Common myeloid progenitor, CD34-positive (primary cell): ENCODE measurements around the gene TEAD3.

ENCODE experiments used
- CTCF ChIA-PET: fragments of 350-600 bp; sonication (Branson Sonifier 250); formaldehyde crosslinking; loops from one replicate; lab custom pipeline; 2021; ENCODE audit warnings: antibody characterized with exemption; lab: Charles Lee
- POLR2A ChIA-PET: fragments of 350-600 bp; sonication (Branson Sonifier 250); formaldehyde crosslinking; loops from one replicate; lab custom pipeline; 2021; ENCODE audit warnings: antibody characterized with exemption; lab: Charles Lee
- DNase-seq, 3 donors: peaks; one replicate each; pipeline versions ENCODE4 v3.0.0 to v3.0.0-alpha.2; 2013
- H3K27ac ChIP-seq, 2 experiments: 1 replicate in 1 of 2; 2 replicates in 1 of 2; pipeline ENCODE4 v1.7.0; 2013; ENCODE audit warnings: inconsistent platforms in 2 of 2, low read length in 2 of 2, mild to moderate bottlenecking in 2 of 2, low read depth in 1 of 2, moderate library complexity in 1 of 2; ENCODE audit not compliant: severe bottlenecking in 2 of 2, insufficient read depth in 1 of 2, poor library complexity in 1 of 2
- H3K27me3 ChIP-seq, 5 experiments: replicated peaks in 2 of 5; 1 replicate in 3 of 5; 2 replicates in 2 of 5; pipeline versions ENCODE4 v1.6.1 to v1.7.0; 2013; ENCODE audit warnings: low read length in 4 of 5, mild to moderate bottlenecking in 2 of 5, moderate library complexity in 2 of 5, inconsistent platforms in 1 of 5; ENCODE audit not compliant: insufficient read depth in 5 of 5, control insufficient read depth in 4 of 5
- H3K36me3 ChIP-seq, 4 experiments: 1 replicate in 2 of 4; 2 replicates in 2 of 4; pipeline versions ENCODE4 v1.6.1 to v1.7.0; 2013; ENCODE audit warnings: low read length in 3 of 4, control low read depth in 1 of 4, mild to moderate bottlenecking in 1 of 4; ENCODE audit not compliant: control insufficient read depth in 4 of 4, insufficient read depth in 4 of 4
- H3K4me1 ChIP-seq, 4 experiments: 1 replicate in 3 of 4; 2 replicates in 1 of 4; pipeline versions ENCODE4 v1.6.1 to v1.7.1; 2013; ENCODE audit warnings: low read length in 3 of 4, mild to moderate bottlenecking in 3 of 4, control low read depth in 1 of 4, inconsistent platforms in 1 of 4, moderate library complexity in 1 of 4; ENCODE audit not compliant: control insufficient read depth in 4 of 4, insufficient read depth in 4 of 4; ENCODE audit errors: control extremely low read depth in 1 of 4
- H3K4me3 ChIP-seq, 7 experiments: 1 replicate in 4 of 7; 2 replicates in 3 of 7; pipeline versions ENCODE4 v1.5.1 to v1.7.0; 2013; ENCODE audit warnings: mild to moderate bottlenecking in 7 of 7, low read length in 6 of 7, moderate library complexity in 6 of 7, inconsistent platforms in 2 of 7, low read depth in 2 of 7, control low read depth in 1 of 7; ENCODE audit not compliant: insufficient read depth in 4 of 7, control insufficient read depth in 1 of 7; ENCODE audit errors: extremely low read depth in 1 of 7
- H3K9me3 ChIP-seq, 5 experiments: 1 replicate in 4 of 5; 2 replicates in 1 of 5; pipeline versions ENCODE4 v1.6.1 to v1.7.1; 2013; ENCODE audit warnings: low read length in 4 of 5, mild to moderate bottlenecking in 2 of 5, inconsistent platforms in 1 of 5, low read depth in 1 of 5, moderate library complexity in 1 of 5; ENCODE audit not compliant: control insufficient read depth in 4 of 5, insufficient read depth in 2 of 5; ENCODE audit errors: control extremely low read depth in 1 of 5
- WGBS: methylation state at CpG from one replicate; pipeline ENCODE4 v1.1.5; 2013; ENCODE audit not compliant: insufficient coverage; 5-methylcytosine and 5-hydroxymethylcytosine counted together

TEAD3 gene

DNA sequence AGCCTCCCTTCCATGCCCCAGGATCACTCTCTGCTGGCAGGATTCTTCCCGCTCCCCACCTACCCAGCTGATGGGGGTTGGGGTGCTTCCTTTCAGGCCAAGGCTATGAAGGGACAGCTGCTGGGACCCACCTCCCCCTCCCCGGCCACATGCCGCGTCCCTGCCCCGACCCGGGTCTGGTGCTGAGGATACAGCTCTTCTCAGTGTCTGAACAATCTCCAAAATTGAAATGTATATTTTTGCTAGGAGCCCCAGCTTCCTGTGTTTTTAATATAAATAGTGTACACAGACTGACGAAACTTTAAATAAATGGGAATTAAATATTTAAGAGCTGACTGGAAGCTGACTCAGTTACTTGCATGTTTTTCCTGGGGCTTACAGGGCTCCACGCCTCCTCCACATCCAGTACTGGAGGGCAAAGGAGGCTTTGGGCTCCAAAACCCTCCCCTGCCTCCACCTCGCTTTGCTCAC lies 69.0 kb downstream of the TEAD3 start:
- no peak for DNase-seq
- WGBS = 100% methylated on average over 5 of the region's 9 CpGs
- H3K4me3 ChIP-seq = no peak overlapping the region
- POLR2A ChIA-PET = no interaction called here
- H3K27me3 ChIP-seq = no peaks in the 10 kb centered on the region
- H3K4me1 ChIP-seq = peaks cover 0 to 13% (median 10%) of the 10 kb centered on the region in 4 experiments
- H3K27ac ChIP-seq = no peak overlapping the region
- peaks cover 0 to 6% (median 0%) of the 10 kb centered on the region in 4 experiments for H3K36me3 ChIP-seq
- H3K9me3 ChIP-seq = peaks cover 1 to 31% (median 17%) of the 10 kb centered on the region in 5 experiments
- CTCF ChIA-PET = interaction anchor here (0.7 to 1.9 kb wide), 4 partner anchors 8 to 22 kb away, joined by 3 to 5 read pairs (median 4); no protein-coding TSS in a partner anchor

- Histone ChIP-seq H3K36me3 (peaks cover 0 to 6% (median 0%) of the 10 kb centered on the region in 4 experiments), H3K27me3 (no peaks in the 10 kb centered on the region), H3K27ac (no peak overlapping the region), H3K4me3 (no peak overlapping the region), H3K4me1 (peaks cover 0 to 13% (median 10%) of the 10 kb centered on the region in 4 experiments), H3K9me3 (peaks cover 1 to 31% (median 17%) of the 10 kb centered on the region in 5 experiments)
- DNase-seq = no peak
- WGBS = 91% methylated on average over 5 of the region's 5 CpGs
- POLR2A ChIA-PET = no interaction called here
- CTCF ChIA-PET = interaction anchor here (0.9 to 1.9 kb wide), 4 partner anchors 8 to 16 kb away, joined by 3 to 5 read pairs (median 4); no protein-coding TSS in a partner anchor
These were observed 69.4 kb downstream of the TEAD3 start for GRCh38 chr6:35427435-35427834.

DNA sequence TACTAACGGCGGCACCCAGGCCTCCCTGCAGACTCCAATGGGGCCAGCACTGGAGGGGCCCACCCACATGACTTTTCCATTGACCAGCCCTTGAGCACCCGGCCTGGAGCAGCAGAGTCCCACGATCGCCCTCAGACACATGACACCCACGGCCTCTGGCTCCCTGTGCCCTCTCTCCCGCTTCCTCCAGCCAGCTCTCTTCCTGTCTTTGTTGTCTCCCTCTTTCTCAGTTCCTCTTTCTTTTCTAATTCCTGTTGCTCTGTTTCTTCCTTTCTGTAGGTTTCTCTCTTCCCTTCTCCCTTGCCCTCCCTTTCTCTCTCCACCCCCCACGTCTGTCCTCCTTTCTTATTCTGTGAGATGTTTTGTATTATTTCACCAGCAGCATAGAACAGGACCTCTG lies 70.8 kb downstream of the TEAD3 start:
- Histone ChIP-seq H3K4me3 (no peak overlapping the region), H3K27me3 (no peaks in the 10 kb centered on the region), H3K36me3 (peaks cover 0 to 6% (median 0%) of the 10 kb centered on the region in 4 experiments), H3K27ac (no peak overlapping the region), H3K9me3 (peaks cover 1 to 31% (median 17%) of the 10 kb centered on the region in 5 experiments), H3K4me1 (peaks cover 0 to 13% (median 10%) of the 10 kb centered on the region in 4 experiments)
- CTCF ChIA-PET = interaction anchor here (0.6 to 1.9 kb wide), 3 partner anchors 15 to 170 kb away, joined by 3 to 4 read pairs (median 4); no protein-coding TSS in a partner anchor
- WGBS = 46% methylated on average over 7 of the region's 8 CpGs
- POLR2A ChIA-PET = interaction anchor here (0.7 kb wide), 1 partner anchor 15 kb away, joined by 3 read pairs; no protein-coding TSS in a partner anchor
- DNase-seq = no peak

GRCh38 chr6:35425284-35425683 lies 71.6 kb downstream of the TEAD3 start:
- 80% methylated on average over 1 of the region's 3 CpGs for WGBS
- DNase-seq = no peak
- Histone ChIP-seq H3K4me3 (no peak overlapping the region), H3K36me3 (peaks cover 0 to 6% (median 0%) of the 10 kb centered on the region in 4 experiments), H3K4me1 (peaks cover 0 to 14% (median 10%) of the 10 kb centered on the region in 4 experiments), H3K27me3 (no peaks in the 10 kb centered on the region), H3K9me3 (peaks cover 1 to 29% (median 16%) of the 10 kb centered on the region in 5 experiments), H3K27ac (no peak overlapping the region)
- CTCF ChIA-PET = no interaction called here
- POLR2A ChIA-PET = no interaction called here
